HepG2 (cell line): Measurements from ENCODE around the gene EPB41L5. TPM values are rescaled to one million over a fixed set of nuclear protein-coding genes. Genes with fewer than 3 reads are reported as not detected.

Experiments
- CAMTA2 ChIP-seq: sonication (generic); formaldehyde crosslinking; IDR thresholded peaks from 2 replicates; pipeline ENCODE4 v1.4.0; 2020; ENCODE audit warnings: mild to moderate bottlenecking, missing genetic modification reagents, borderline replicate concordance
- MAFF ChIP-seq: IDR thresholded peaks from 2 replicates; pipeline ENCODE4 v1.6.1; 2011; ENCODE audit warnings: low read depth, low read length, improper control_type of control experiment
- MBNL3 ChIP-seq: fragments of 250-450 bp; sonication (Bioruptor Pico); conservative IDR thresholded peaks from 2 replicates; pipeline ENCODE4 v1.8.0; 2022; ENCODE audit warnings: mild to moderate bottlenecking, inconsistent platforms
- MED8 ChIP-seq: sonication (generic); formaldehyde crosslinking; IDR thresholded peaks from 2 replicates; pipeline ENCODE4 v1.8.1; 2023; ENCODE audit warnings: mild to moderate bottlenecking, missing genetic modification reagents; ENCODE audit not compliant: insufficient replicate concordance
- PHB2 ChIP-seq: fragments of 450-650 bp; IDR thresholded peaks from 2 replicates; pipeline ENCODE4 v1.6.1; 2018; ENCODE audit not compliant: partially characterized antibody
- PLRG1 ChIP-seq: fragments of 450-650 bp; conservative IDR thresholded peaks from 2 replicates; pipeline ENCODE4 v1.6.1; 2016
- POLR2G ChIP-seq: fragments of 200-400 bp; formaldehyde crosslinking; IDR thresholded peaks from 2 replicates; pipeline ENCODE4 v1.6.1; 2018; ENCODE audit warnings: mild to moderate bottlenecking, low read depth, low read length, moderate library complexity
- SALL2 ChIP-seq: sonication (generic); formaldehyde crosslinking; IDR thresholded peaks from 2 replicates; pipeline ENCODE4 v1.8.1; 2023; ENCODE audit warnings: mild to moderate bottlenecking, missing genetic modification reagents, inconsistent platforms
- SOX13 ChIP-seq, 3 experiments: fragments of 450-650 bp in 1 of 3; sonication (generic) in 1 of 3; formaldehyde crosslinking in 1 of 3; IDR thresholded peaks in 2 of 3; conservative IDR thresholded peaks in 1 of 3; 2 replicates each; pipeline versions ENCODE4 v1.5.0 to v1.6.1; 2016 to 2020; ENCODE audit warnings: antibody characterized with exemption in 1 of 3, mild to moderate bottlenecking in 1 of 3, missing compliant biosample characterization in 1 of 3, missing genetic modification reagents in 1 of 3, moderate library complexity in 1 of 3
- SP4 ChIP-seq: sonication (generic); formaldehyde crosslinking; IDR thresholded peaks from 2 replicates; pipeline ENCODE4 v1.8.1; 2023; ENCODE audit warnings: mild to moderate bottlenecking, missing genetic modification reagents
- SRSF1 ChIP-seq: fragments of 200-400 bp; formaldehyde crosslinking; optimal IDR thresholded peaks from 2 replicates; pipeline ENCODE3; 2017; ENCODE audit warnings: mild to moderate bottlenecking, low read depth, low read length, moderate library complexity
- TOPORS ChIP-seq: sonication (generic); formaldehyde crosslinking; IDR thresholded peaks from 2 replicates; pipeline ENCODE4 v1.8.0; 2023; ENCODE audit warnings: mild to moderate bottlenecking, missing genetic modification reagents
- TRAFD1 ChIP-seq: sonication (generic); formaldehyde crosslinking; IDR thresholded peaks from 2 replicates; pipeline ENCODE4 v1.5.1; 2020; ENCODE audit warnings: missing genetic modification reagents, mild to moderate bottlenecking, borderline replicate concordance
- UBTF ChIP-seq: sonication (generic); formaldehyde crosslinking; IDR thresholded peaks from 2 replicates; pipeline ENCODE4 v1.4.0; 2020; ENCODE audit warnings: mild to moderate bottlenecking, missing genetic modification reagents
- ZFP41 ChIP-seq: sonication (generic); formaldehyde crosslinking; IDR thresholded peaks from 2 replicates; pipeline ENCODE4 v1.4.0; 2020; ENCODE audit warnings: mild to moderate bottlenecking, missing genetic modification reagents, borderline replicate concordance
- ZFP82 ChIP-seq: sonication (generic); formaldehyde crosslinking; IDR thresholded peaks from 2 replicates; pipeline ENCODE4 v1.5.1; 2020; ENCODE audit warnings: mild to moderate bottlenecking, missing genetic modification reagents, borderline replicate concordance
- ZIK1 ChIP-seq: sonication (generic); formaldehyde crosslinking; IDR thresholded peaks from 2 replicates; pipeline ENCODE4 v1.5.0; 2020; ENCODE audit warnings: mild to moderate bottlenecking, low read depth, missing genetic modification reagents, borderline replicate concordance
- ZNF230 ChIP-seq: sonication (generic); formaldehyde crosslinking; IDR thresholded peaks from 2 replicates; pipeline ENCODE4 v1.4.0; 2020; ENCODE audit warnings: mild to moderate bottlenecking, missing genetic modification reagents
- ZNF235 ChIP-seq: sonication (generic); formaldehyde crosslinking; IDR thresholded peaks from 2 replicates; pipeline ENCODE4 v1.8.1; 2023; ENCODE audit warnings: mild to moderate bottlenecking, missing genetic modification reagents, borderline replicate concordance
- ZNF512 ChIP-seq: sonication (generic); formaldehyde crosslinking; IDR thresholded peaks from 2 replicates; pipeline ENCODE4 v1.4.0; 2020; ENCODE audit warnings: mild to moderate bottlenecking, missing genetic modification reagents
- ZNF547 ChIP-seq: sonication (generic); formaldehyde crosslinking; IDR thresholded peaks from 2 replicates; pipeline ENCODE4 v1.5.1; 2020; ENCODE audit warnings: mild to moderate bottlenecking, missing genetic modification reagents
- ZNF644 ChIP-seq: IDR thresholded peaks from 2 replicates; pipeline ENCODE4 v1.6.1; 2016; ENCODE audit warnings: low read depth
- ZNF772 ChIP-seq: sonication (generic); formaldehyde crosslinking; IDR thresholded peaks from 2 replicates; pipeline ENCODE4 v1.5.0; 2020; ENCODE audit warnings: mild to moderate bottlenecking, missing genetic modification reagents
- polyA plus RNA-seq, 8 experiments: library from polyadenylated mRNA; depleted of rRNA in 3 of 8; stranded (reverse) in 7 of 8; unstranded in 1 of 8; fragments of >200 nt; fragmentation: Illumina TruSeq in 4 of 8; extraction: Trizol in 4 of 8; gene quantifications; 2 replicates each; pipeline versions ENCODE4 v1.2.1 to v1.2.3, GENCODE V29; 2011 to 2016; ENCODE audit warnings: low read depth in 4 of 8, missing spikeins in 1 of 8, mixed read lengths in 1 of 8; ENCODE audit not compliant: insufficient read depth in 1 of 8
- total RNA-seq, 5 experiments: library from RNA; depleted of rRNA; stranded (reverse); fragments of >200 nt; fragmentation: Illumina TruSeq; extraction: Trizol; gene quantifications; 2 replicates each; pipeline ENCODE4 v1.2.3, GENCODE V29; 2016; ENCODE audit warnings: low read depth in 1 of 5

The EPB41L5 gene
- total and polyA plus RNA-seq, 2 of the 13 experiments (the other 11 are each of a cell fraction or from before 2014, with no cell fraction given) = 40.5 to 47.5 TPM

- TF ChIP-seq TRAFD1 (CRISPR knock-in tag) (no peak), PLRG1 (no peak), ZNF547 (CRISPR knock-in tag) (peak; percentile 99), ZFP41 (no peak; the same call in none of the 2 replicates), ZNF512 (CRISPR knock-in tag) (peak; percentile 62; the same call in 1 of the 2 replicates), MBNL3 (CRISPR knock-in tag) (no peak), SOX13 (IDR thresholded peaks at IDR 0.05) (0 out of 2 replicates have a peak, but pooled peaks have one; percentile 8), SOX13 (CRISPR knock-in tag; conservative IDR thresholded peaks at IDR 0.05 in 1 of 2, IDR thresholded peaks at IDR 0.05 in 1 of 2) (peak in 1 of 2 experiments; percentile 51; a peak in 1 of 4 replicates), UBTF (CRISPR knock-in tag) (peak; percentile 100), ZNF230 (CRISPR knock-in tag) (peak; percentile 98; the same call in 1 of the 2 replicates), MED8 (CRISPR knock-in tag) (peak; percentile 21), SRSF1 (peak; percentile 96), SALL2 (CRISPR knock-in tag) (peak; percentile 87; the same call in 1 of the 2 replicates), TOPORS (CRISPR knock-in tag) (peak; percentile 88), ZNF235 (CRISPR knock-in tag) (peak; percentile 97), POLR2G (peak; percentile 99), ZFP82 (CRISPR knock-in tag) (no peak), ZIK1 (CRISPR knock-in tag) (peak; percentile 54; the same call in 1 of the 2 replicates), CAMTA2 (CRISPR knock-in tag) (peak; percentile 90; the same call in 1 of the 2 replicates), SP4 (peak; percentile 94), MAFF (no peak), ZNF644 (CRISPR knock-in tag) (no peak; the same call in 1 of the 2 replicates), ZNF772 (CRISPR knock-in tag) (peak; percentile 91; the same call in 1 of the 2 replicates), PHB2 (no peak)
These were observed at the start of gene EPB41L5 (continued) for GRCh38 chr2:120012771-120013596.
